Keratinocyte (primary cell): ENCODE measurements around the gene LRBA.

Source experiments
- EZH2 ChIP-seq: IDR thresholded peaks from one replicate; pipeline ENCODE4 v1.6.1; 2012; ENCODE audit warnings: inconsistent platforms, mild to moderate bottlenecking, low read length, moderate library complexity
- TF ChIP-seq, protein P1 (sequence below), 3 experiments: IDR thresholded peaks in 1 of 3; conservative IDR thresholded peaks in 1 of 3; optimal IDR thresholded peaks in 1 of 3; 2 replicates in 2 of 3; 3 replicates in 1 of 3; pipeline versions ENCODE3 to v1.5.1; 2011; ENCODE audit warnings: low read length in 3 of 3, mild to moderate bottlenecking in 3 of 3, moderate library complexity in 2 of 3, control low read depth in 1 of 3, inconsistent platforms in 1 of 3; ENCODE audit not compliant: insufficient read depth in 2 of 3; ENCODE audit errors: extremely low read depth in 1 of 3

DNA sequence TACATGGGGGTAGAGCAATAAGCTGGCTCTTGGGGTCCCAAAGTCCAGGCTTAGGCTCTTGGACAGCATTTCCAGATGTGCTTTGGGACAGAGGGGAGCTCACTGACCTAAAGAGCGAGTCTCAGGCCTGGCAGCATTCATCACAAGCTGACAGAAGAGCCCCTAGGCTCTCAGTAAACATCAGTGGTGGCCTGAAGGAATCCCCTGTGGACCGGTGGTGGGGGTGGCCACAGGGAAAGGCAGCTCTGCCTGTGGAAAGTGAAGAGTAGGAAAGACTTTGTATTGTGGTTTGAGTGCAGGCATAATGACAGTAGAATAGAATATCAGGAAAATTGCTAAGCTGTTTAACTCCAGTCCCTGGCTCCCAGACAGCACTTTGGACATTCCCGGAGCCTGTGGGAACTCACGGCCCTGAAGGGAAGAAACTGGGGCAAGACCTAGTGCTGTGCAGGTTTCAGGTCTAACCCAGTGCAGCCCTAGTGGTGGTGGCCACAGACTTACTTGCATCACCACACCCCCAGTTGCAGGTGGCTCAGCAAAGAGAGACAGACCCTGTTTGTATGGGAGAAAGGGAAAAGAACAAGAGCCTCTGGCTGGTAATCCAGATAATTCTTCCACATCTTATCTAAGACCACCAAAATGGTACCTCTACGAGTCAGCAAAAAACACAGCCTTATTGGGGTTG is 291.2 kb downstream of the LRBA start:
- TF ChIP-seq, protein P1, sequence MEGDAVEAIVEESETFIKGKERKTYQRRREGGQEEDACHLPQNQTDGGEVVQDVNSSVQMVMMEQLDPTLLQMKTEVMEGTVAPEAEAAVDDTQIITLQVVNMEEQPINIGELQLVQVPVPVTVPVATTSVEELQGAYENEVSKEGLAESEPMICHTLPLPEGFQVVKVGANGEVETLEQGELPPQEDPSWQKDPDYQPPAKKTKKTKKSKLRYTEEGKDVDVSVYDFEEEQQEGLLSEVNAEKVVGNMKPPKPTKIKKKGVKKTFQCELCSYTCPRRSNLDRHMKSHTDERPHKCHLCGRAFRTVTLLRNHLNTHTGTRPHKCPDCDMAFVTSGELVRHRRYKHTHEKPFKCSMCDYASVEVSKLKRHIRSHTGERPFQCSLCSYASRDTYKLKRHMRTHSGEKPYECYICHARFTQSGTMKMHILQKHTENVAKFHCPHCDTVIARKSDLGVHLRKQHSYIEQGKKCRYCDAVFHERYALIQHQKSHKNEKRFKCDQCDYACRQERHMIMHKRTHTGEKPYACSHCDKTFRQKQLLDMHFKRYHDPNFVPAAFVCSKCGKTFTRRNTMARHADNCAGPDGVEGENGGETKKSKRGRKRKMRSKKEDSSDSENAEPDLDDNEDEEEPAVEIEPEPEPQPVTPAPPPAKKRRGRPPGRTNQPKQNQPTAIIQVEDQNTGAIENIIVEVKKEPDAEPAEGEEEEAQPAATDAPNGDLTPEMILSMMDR (optimal IDR thresholded peaks at IDR 0.05 in 1 of 3, IDR thresholded peaks at IDR 0.05 in 1 of 3, conservative IDR thresholded peaks at IDR 0.05 in 1 of 3; ENCODE audit: extremely low read depth in 1 of 3, insufficient read depth in 2 of 3, low read length in 3 of 3), result no peak
- TF ChIP-seq EZH2, result no peak
